ENCODE data around the gene CHCHD3.

DNA sequence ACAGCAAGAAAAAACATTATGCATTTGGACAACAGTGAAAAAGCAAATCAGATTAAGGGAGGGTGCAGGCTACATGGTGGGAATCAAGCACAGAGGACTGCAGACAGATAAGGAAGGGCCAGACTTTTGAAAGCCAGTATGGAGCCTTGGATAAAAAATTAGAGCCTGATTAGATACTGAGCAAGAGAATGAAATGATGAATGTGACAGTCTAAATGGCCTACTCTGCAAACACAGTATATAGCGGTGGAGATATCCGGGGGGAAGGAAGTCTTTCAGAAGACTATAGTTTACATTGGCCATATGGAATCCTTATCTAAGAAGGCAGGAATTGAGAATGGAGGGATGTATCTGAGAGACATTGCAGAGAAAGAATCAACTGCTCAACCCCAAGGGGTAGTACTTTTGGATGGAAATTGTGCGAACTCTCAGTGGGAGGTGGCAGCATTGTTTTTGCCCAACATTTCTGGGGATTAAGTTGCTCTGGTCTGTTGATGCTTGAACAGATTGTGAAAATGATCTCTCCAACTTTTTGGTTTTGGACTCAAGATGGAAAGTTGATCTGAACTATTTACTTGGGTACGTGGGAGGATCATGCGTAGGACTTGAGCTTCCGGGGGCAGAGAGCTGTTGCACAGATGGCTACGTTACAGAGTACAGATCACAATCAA is 39.4 kb upstream of the CHCHD3 start:
- TF ChIP-seq EZH2 (IDR thresholded peaks at IDR 0.05; ENCODE audit: low read length, unreplicated experiment) (no peak), EZH2phosphoT487 (IDR thresholded peaks at IDR 0.05; ENCODE audit: borderline replicate concordance, low read length) (no peak)
- TF ChIP-seq, protein P1, sequence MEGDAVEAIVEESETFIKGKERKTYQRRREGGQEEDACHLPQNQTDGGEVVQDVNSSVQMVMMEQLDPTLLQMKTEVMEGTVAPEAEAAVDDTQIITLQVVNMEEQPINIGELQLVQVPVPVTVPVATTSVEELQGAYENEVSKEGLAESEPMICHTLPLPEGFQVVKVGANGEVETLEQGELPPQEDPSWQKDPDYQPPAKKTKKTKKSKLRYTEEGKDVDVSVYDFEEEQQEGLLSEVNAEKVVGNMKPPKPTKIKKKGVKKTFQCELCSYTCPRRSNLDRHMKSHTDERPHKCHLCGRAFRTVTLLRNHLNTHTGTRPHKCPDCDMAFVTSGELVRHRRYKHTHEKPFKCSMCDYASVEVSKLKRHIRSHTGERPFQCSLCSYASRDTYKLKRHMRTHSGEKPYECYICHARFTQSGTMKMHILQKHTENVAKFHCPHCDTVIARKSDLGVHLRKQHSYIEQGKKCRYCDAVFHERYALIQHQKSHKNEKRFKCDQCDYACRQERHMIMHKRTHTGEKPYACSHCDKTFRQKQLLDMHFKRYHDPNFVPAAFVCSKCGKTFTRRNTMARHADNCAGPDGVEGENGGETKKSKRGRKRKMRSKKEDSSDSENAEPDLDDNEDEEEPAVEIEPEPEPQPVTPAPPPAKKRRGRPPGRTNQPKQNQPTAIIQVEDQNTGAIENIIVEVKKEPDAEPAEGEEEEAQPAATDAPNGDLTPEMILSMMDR (conservative IDR thresholded peaks at IDR 0.05; ENCODE audit: low read depth, low read length): no peak
